Loucy (cell line): Measurements from ENCODE around the gene SMIM21.

Experiments used
- EZH2phosphoT487 ChIP-seq: fragments of 200-600 bp; IDR thresholded peaks from 2 replicates; pipeline ENCODE4 v1.6.1; 2018; ENCODE audit warnings: antibody characterized with exemption, mild to moderate bottlenecking, moderate library complexity, borderline replicate concordance
- TF ChIP-seq, protein P1 (sequence below): fragments of 200-600 bp; sonication (generic); conservative IDR thresholded peaks from 2 replicates; pipeline ENCODE4 v1.5.1; 2014; ENCODE audit warnings: mild to moderate bottlenecking, antibody characterized with exemption, low read length

DNA sequence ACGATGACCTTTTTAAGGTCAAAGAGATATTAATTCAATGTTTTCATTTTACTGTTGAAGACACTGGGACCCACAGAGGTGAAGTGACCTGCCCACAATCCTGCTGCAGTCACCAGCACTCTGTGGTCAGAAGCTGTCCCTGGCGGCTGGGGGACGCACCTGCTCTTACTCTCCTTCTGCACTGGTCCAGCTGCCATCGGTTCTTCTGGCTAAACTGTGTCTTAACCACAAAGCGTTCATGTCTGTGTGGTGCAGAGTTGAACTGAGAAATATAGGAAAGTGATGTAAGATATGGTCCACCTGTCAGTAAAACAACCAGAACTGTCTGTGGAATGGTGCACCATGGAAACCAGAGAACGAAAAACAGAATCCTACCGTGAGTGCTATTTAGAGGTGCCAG is 44.9 kb upstream of the SMIM21 start:
- TF ChIP-seq, protein P1, sequence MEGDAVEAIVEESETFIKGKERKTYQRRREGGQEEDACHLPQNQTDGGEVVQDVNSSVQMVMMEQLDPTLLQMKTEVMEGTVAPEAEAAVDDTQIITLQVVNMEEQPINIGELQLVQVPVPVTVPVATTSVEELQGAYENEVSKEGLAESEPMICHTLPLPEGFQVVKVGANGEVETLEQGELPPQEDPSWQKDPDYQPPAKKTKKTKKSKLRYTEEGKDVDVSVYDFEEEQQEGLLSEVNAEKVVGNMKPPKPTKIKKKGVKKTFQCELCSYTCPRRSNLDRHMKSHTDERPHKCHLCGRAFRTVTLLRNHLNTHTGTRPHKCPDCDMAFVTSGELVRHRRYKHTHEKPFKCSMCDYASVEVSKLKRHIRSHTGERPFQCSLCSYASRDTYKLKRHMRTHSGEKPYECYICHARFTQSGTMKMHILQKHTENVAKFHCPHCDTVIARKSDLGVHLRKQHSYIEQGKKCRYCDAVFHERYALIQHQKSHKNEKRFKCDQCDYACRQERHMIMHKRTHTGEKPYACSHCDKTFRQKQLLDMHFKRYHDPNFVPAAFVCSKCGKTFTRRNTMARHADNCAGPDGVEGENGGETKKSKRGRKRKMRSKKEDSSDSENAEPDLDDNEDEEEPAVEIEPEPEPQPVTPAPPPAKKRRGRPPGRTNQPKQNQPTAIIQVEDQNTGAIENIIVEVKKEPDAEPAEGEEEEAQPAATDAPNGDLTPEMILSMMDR = no peak
- no peak for TF ChIP-seq EZH2phosphoT487
